ENCODE results near the gene TOP2A.
"Not testable (repeated sequence)": the region's sequence is repeated elsewhere in the genome, so short reads cannot be mapped to it uniquely, and the experiment has no call there.

TOP2A gene

DNA sequence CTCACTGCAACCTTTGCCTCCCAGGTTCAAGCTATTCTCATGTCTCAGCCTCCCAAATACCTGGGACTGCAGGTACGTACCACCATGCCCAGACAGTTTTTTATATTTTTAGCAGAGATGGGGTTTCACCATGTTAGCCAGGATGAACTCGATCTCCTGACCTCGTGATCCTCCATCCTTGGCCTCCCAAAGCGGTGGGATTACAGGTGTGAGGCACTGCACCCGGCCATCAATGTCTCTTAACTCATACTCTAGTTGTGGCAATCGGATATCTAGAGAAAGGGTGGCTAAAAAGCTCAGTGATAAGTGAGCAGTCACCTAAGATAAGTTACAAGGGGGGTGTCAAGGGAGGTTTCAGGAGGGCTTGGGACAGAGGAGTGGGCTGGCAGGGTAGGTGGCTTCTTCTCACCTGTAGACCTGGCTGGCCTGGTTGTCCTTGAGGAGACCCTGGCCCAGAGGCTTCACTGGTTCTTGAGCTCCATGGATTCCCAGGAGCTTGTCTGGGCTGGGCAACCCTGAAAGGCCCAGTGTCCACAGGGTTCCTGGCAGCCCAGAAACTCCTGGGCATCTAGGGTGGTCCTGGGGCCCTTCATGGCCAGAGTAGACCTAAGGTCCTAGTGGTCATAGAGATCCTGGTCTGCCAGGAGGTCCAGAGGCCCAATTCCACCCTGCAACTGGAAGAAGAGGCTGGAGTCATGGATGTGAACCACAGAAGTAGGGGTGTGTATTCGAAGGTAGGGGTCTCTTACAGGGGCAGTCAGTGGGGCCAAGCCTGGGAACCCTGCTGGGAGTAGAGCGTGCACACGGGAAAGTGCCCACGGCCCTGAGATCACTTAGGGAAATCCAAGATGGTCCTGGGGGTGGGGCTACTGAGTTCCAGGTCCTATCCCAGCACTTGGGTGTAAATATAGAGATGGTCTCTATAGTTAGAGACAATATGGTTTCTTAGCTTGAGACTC, 12.9 kb upstream of the TOP2A start:
- no peak for DNase-seq (ENCODE audit: low read depth)

DNA sequence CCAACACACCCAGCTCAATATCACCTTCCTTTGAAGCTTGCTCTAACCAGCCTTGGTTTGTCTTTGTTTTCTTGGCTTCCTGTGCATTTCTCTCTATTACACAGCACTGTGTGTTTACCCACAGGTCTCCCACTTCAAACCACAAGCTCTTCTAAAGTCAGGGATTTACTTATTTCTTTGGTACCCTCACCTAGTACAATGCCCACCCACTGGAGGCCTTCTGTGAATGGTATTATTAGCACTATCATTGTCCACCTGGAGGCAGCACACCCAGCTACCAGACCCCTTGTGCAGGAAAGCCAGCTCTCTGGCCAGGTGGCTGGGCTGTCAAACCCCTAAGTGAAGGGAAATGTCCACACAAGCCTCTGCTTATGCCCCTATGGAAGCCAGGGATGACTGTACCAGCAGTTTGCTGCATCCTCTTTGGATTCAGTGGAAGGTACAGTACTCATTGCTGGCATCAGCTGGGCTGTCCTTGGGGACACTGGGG, 9.4 kb upstream of the TOP2A start:
- DNase-seq (ENCODE audit: low read depth), result no peak

- DNase-seq (ENCODE audit: low read depth), result no peak
Measured at GRCh38 chr17:40425741-40426140, 8.0 kb upstream of the TOP2A start.

- DNase-seq (ENCODE audit: low read depth), result no peak
Measured at GRCh38 chr17:40422990-40423633, 5.4 kb upstream of the TOP2A start.

DNA sequence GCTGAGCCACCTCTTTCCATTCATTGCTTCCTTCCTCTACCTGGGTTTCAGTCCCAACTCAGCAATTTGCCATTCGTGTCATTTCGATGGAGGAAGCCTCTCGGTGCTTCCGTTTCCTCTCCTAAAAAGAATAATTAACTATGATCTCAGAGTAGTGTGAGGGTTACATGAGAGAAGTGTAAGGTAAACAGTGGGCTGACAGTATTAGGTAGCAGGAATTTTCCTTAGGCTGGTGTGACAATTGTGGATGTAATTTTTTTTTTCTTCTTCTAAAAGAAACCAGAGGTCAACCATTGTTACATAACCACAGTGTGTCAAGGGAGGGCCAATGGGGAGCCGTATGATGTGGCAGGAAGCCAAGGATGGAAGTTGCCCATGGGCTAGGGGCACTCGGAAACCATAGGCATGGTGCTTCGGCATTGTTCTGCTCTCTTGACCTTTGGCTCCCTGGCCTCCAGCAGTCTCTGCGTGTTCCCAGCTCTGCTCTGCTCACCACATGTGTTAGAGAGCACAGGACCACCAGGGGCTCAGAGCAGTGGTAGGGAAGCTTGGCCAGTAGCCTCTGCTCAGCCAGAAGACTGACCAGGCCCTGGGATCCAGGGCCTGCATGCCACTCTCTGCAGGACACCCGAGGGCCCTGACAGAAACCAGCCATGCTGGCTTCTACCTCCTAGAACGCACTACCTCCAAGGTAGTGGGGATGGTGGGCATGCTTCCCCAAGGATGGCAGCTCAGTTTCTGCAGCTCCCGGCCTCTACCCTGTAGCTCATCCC, 2.0 kb upstream of the TOP2A start:
- no peak for DNase-seq (ENCODE audit: low read depth)

GRCh38 chr17:40418428-40418706, 671 bp upstream of the TOP2A start:
- no peak for DNase-seq (ENCODE audit: low read depth)

DNA sequence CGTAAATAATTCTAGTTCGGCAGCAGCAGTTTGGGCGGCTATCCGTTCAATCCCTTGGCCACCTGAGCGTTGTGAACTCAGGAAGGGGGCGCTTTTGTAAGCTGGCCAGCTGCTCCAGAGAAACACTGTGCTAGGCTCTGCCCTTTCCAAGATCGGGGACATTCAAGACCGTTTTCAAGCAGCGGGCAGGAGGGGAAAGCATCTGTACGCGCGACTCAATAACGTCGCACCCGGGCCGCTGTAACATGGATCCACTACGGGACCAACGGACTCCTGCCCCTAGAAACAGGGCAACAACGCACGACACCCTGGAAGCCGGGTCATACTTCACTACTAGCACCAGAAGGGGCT, 463 bp downstream of the TOP2A start:
- no peak for DNase-seq (ENCODE audit: low read depth)

GRCh38 chr17:40416671-40417070, 1.0 kb downstream of the TOP2A start:
- DNase-seq (ENCODE audit: low read depth), result no peak

DNA sequence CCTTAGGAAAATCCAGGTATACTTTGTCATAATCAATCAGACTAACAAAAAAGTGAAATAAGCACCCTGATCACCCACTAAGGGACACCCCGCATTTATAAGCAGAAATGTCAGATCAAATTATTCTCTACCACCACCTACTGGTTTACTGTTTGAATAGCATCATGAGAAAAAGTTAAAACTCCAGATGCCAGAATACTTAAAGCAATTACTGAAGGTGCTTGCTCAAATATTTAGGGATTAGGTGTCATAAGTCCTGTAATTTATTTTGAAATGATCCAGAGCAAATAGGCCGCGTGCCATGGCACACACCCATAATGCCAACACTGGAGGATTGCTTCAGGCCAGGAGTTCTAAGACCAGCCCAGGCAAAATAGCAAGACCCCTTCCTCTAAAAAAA, 2.3 kb downstream of the TOP2A start:
- DNase-seq (ENCODE audit: low read depth), result no peak

- DNase-seq (ENCODE audit: low read depth), result not testable (repeated sequence)
Measured at GRCh38 chr17:40414312-40414711, 3.4 kb downstream of the TOP2A start.

DNA sequence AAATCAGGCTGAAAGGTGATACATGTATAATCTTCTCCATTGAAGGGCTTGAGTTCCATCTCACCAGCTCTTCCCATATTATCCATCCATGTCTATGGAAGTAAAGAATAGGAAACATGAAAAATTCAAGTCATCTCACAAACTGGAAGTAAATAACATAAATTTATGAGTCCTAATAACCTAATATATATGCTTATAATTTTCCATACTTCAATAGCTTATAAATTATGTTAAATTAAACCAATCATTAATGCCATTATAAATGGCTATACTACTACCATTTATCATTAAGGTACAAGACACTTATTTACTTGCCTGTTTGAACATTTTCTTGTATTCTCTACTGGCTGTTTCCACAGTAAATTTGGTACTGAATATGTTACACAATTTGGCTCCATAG, 4.8 kb downstream of the TOP2A start:
- no peak for DNase-seq (ENCODE audit: low read depth)

DNA sequence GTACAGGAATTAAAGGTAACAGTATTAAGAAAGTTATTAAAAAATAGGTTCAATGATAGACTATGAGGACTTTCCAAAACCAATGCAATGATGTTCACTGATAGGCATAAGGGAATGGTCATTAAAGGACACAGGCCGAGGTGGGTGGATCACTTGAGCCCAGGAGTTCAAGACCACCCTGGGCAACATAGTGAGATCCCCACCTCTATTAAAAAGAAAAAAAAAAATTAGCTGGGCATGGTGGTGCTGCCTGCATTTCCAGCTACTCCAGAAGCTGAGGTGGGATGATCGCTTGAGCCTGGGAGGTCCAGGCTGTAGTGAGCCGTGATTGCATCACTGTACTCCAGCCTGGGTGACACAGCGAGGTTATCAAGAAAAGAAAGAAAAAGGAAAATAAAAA, 5.9 kb downstream of the TOP2A start:
- DNase-seq (ENCODE audit: low read depth), result no peak

GRCh38 chr17:40410082-40410481, 7.6 kb downstream of the TOP2A start:
- DNase-seq (ENCODE audit: low read depth), result no peak

GRCh38 chr17:40409540-40409939, 8.2 kb downstream of the TOP2A start:
- DNase-seq (ENCODE audit: low read depth), result not testable (repeated sequence)

GRCh38 chr17:40407460-40407859, 10.2 kb downstream of the TOP2A start:
- DNase-seq (ENCODE audit: low read depth), result no peak

DNA sequence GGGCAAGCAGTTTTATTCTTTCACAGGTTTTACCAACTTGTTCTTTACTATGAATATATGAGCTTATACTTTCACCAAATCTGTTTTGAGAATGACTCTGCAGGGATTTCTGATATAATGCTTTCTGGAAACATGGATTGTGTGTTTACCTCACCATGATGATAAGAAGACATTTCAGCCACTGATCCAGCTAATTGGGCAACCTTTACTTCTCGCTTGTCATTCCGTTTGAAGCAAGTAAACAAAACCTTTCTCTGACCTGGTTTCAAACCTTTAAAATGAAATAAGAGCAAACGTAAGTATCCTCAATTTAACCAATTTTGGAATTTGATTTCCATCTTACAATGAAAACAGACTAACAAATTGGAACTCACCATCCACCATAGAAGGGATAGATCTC, 13.7 kb downstream of the TOP2A start:
- DNase-seq (ENCODE audit: low read depth), result no peak

DNA sequence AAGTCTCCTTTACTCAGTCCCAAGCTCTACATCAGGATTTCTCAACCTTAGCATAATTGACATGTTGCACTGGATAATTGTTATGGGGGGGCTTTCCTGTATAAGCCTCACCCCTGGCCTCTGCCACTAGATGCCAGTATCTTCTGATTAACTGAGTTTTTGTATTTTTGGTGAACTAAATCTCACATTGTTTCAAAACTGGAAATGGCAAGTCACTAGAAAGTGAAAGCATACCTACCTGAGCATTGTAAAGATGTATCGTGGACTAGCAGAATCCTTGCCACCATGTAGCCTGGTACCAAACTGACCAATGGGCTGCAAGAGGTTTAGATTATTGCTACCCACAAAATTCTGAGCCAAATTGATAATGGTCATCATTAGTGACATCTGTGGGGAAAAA, 15.0 kb downstream of the TOP2A start:
- DNase-seq (ENCODE audit: low read depth), result no peak

DNA sequence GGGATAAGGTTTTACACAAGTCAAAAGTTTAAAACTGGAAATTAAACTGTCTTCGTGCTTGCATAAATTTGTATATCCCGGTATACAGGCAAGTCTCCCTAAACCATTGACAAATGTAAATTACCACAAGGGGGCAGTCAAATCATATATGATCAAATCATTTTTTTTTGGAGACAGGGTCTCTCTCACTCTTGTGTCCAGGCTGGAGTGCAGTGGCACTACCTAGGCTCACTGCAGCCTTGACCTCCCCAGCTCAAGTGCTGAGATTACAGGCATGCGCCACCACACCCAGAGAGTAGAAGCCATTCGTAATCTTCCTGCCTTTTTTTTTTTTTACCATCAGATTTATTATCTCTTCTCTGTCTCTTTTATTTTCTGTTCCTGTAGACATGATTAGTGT, 18.5 kb downstream of the TOP2A start:
- no peak for DNase-seq (ENCODE audit: low read depth)

DNA sequence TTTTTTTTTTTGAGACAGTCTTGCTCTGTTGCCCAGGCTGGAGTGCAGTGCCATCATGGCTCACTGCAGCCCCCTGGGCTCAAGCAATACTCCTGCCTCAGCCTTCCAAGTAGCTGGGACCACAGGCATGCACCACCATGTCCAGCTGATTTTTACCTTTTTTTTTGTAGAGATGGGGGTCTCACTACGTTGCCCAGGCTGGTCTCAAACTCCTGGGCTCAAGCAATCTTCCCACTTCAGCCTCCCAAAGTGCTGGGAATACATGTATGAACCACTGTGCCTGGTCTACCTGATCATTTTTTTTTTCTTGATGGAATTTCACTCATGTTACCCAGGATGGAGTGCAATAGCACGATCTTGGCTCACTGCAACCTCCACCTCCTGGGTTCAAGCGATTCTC, 31.1 kb downstream of the TOP2A start:
- DNase-seq (ENCODE audit: low read depth), result not testable (repeated sequence)

DNA sequence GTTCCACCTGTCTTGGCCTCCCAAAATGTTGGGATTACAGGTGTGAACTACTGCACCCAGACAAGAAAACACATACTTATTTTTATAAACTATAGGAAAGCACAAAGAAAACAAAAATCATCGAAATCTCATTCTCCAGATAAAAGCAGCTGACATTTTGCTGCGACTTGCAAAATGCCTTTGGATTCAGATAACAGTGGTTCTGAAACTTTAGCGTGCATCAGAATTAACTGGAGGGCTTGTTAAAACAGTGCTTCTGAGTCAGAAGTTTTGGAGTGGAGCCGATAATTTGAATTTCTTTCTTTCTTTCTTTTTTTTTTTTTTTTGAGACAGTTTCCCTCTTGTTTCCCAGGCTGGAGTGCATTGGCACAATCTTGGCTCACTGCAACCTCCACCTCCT, 35.4 kb downstream of the TOP2A start:
- no peak for DNase-seq (ENCODE audit: low read depth)

DNA sequence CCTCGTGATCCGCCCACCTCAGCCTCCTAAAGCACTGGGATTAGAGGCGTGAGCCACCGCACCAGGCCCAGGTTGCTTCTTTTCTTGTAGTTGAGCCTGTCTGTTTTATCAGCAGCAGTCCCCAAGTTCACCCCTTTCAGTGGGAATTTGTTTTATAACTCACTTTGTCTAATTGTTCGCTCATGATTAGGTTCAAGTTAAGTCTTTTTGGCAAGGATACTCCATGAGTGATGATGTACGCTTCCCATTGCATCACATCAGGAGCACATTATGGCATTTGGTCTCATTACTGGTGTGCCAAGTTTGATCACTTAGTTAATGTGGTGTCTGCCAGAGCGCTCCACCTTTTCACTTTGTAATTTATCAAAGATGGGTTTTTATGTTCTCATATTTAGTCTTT, 38.7 kb downstream of the TOP2A start:
- no peak for DNase-seq (ENCODE audit: low read depth)

DNA sequence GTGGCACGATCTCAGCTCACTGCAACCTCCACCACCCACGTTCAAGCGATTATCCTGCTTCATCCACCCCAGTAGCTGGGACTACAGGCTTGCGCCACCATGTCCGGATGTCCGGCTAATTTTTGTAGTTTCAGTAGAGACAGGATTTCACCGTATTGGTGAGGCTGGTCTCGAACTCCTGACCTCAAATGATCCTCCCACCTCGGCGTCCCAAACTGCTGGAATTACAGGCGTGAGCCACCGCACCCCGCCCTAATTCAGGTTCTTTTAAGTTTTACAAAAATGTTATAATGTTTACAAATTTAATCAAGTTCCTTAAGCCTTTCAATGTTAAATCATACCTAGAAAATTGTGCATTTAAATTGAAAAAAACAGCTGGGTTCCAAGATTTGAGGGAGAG, 39.9 kb downstream of the TOP2A start:
- no peak for DNase-seq (ENCODE audit: low read depth)

- DNase-seq (ENCODE audit: low read depth), result not testable (repeated sequence)
Measured at GRCh38 chr17:40376541-40376940, 41.2 kb downstream of the TOP2A start.
